Measurements from ENCODE around the gene FOCAD.
"Not testable (repeated sequence)": the region's sequence is repeated elsewhere in the genome, so short reads cannot be mapped to it uniquely, and the experiment has no call there.

The FOCAD gene

GRCh38 chr9:20903212-20903611 is 219.2 kb downstream of the FOCAD start:
- DNase-seq: no peak

GRCh38 chr9:20904995-20905394 is 220.9 kb downstream of the FOCAD start:
- DNase-seq: no peak

- DNase-seq: no peak
These were observed 222.3 kb downstream of the FOCAD start for GRCh38 chr9:20906326-20906725.

GRCh38 chr9:20908461-20908860 is 224.4 kb downstream of the FOCAD start:
- no peak for DNase-seq

- no peak for DNase-seq
These were observed 230.5 kb downstream of the FOCAD start for GRCh38 chr9:20914556-20914955.

- DNase-seq: no peak
These were observed 237.3 kb downstream of the FOCAD start for GRCh38 chr9:20921362-20921761.

- DNase-seq: no peak
These were observed 241.4 kb downstream of the FOCAD start for GRCh38 chr9:20925256-20926045.

- DNase-seq: no peak
These were observed 245.2 kb downstream of the FOCAD start for GRCh38 chr9:20929276-20929675.

- no peak for DNase-seq
These were observed 246.8 kb downstream of the FOCAD start for GRCh38 chr9:20930836-20931235.

GRCh38 chr9:20940447-20941173 is 256.6 kb downstream of the FOCAD start:
- DNase-seq: no peak

GRCh38 chr9:20941174-20941690 is 257.2 kb downstream of the FOCAD start:
- no peak for DNase-seq

GRCh38 chr9:20944507-20944906 is 260.4 kb downstream of the FOCAD start:
- DNase-seq: no peak

- DNase-seq: no peak
These were observed 261.2 kb downstream of the FOCAD start for GRCh38 chr9:20945269-20945668.

GRCh38 chr9:20945856-20946255 is 261.8 kb downstream of the FOCAD start:
- DNase-seq: no peak

GRCh38 chr9:20948703-20949102 is 264.6 kb downstream of the FOCAD start:
- DNase-seq: no peak

- no peak for DNase-seq
These were observed 266.6 kb downstream of the FOCAD start for GRCh38 chr9:20950707-20951106.

- DNase-seq: no peak
These were observed 278.6 kb downstream of the FOCAD start for GRCh38 chr9:20962536-20963225.

GRCh38 chr9:20972684-20973083 is 288.6 kb downstream of the FOCAD start:
- DNase-seq: no peak

- not testable (repeated sequence) for DNase-seq
These were observed 289.3 kb downstream of the FOCAD start for GRCh38 chr9:20973246-20973947.

GRCh38 chr9:20974191-20974938 is 290.3 kb downstream of the FOCAD start:
- not testable (repeated sequence) for DNase-seq

GRCh38 chr9:20978249-20978648 is 294.2 kb downstream of the FOCAD start:
- DNase-seq: no peak

- DNase-seq: peak; percentile 24
These were observed 296.9 kb downstream of the FOCAD start for GRCh38 chr9:20980832-20981455.
